ENCODE data around the gene SPTLC3.

DNA sequence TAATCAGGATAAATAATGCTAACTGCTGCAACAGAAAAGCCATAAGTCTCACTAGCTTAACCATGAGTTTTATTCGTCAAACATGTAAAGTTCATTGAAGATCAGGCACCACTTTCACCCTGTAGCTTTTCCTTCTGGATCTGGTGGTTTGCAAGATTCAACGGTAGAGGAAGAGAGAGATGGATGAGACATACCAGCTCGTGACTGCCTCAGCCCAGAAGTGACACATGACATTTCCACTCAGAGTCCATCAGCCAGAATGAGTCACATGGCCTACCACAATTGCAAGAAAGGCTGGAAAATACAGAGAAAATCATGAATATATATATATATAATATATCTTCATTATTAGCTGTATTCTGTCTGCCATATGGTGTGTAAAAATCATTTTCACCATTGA is 29.0 kb downstream of the SPTLC3 start:
- no peak for TF ChIP-seq ZNF274 (IDR thresholded peaks at IDR 0.05; ENCODE audit: low read depth, low read length)
- no peak for TF ChIP-seq YY1 (IDR thresholded peaks at IDR 0.05; ENCODE audit: insufficient read depth, insufficient read length)
- no peak for TF ChIP-seq SUZ12 (IDR thresholded peaks at IDR 0.05; ENCODE audit: extremely low read depth, insufficient read depth, insufficient read length)
